ENCODE data around the gene UGT2B17.
"Not testable (repeated sequence)": the region's sequence is repeated elsewhere in the genome, so short reads cannot be mapped to it uniquely, and the experiment has no call there.

Gene UGT2B17

GRCh38 chr4:68576272-68577125, at the start of gene UGT2B17:
TSS of gene UGT2B17 (minus strand) at chr4:68576322. CDS start at chr4:68568484, 7,838 bp downstream.
- DNase-seq: no peak
- intact Hi-C loops (cut with DNase I): no loop called here

GRCh38 chr4:68622731-68623130, 46.6 kb upstream of the UGT2B17 start:
- intact Hi-C loops (cut with DNase I); DNase-seq: not testable (repeated sequence)

- intact Hi-C loops (cut with DNase I): no loop called here
Observed at GRCh38 chr4:68617003-68617698, 41.0 kb upstream of the UGT2B17 start.

GRCh38 chr4:68615699-68616422, 39.7 kb upstream of the UGT2B17 start:
- DNase-seq: no peak

More at GRCh38 chr4:68617003-68617698, 41.0 kb upstream of the UGT2B17 start:
- DNase-seq: no peak

GRCh38 chr4:68613752-68614151, 37.6 kb upstream of the UGT2B17 start:
- intact Hi-C loops (cut with DNase I): no loop called here
- no peak for DNase-seq

More at GRCh38 chr4:68615699-68616422, 39.7 kb upstream of the UGT2B17 start:
- intact Hi-C loops (cut with DNase I): no loop called here

DNA sequence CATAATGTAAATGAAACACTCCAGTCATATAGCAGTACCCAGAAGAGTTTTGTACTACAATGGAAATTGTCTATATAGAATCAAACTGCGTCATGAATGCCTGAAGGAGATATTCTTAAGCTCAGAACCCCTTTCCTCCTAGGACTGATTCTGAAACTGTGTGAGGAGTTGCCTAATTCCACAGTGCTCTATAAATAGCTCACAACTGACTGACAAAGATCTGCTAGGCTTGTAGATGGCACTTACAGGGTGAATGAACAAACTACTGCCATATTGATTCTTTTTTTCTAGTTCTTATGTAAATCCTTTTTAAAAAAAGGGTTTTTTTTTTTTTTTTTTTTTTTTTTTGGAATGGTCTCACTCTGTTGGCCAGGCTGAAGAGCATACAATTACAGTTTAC, 30.1 kb upstream of the UGT2B17 start:
- intact Hi-C loops (cut with DNase I): no loop called here
- no peak for DNase-seq

DNA sequence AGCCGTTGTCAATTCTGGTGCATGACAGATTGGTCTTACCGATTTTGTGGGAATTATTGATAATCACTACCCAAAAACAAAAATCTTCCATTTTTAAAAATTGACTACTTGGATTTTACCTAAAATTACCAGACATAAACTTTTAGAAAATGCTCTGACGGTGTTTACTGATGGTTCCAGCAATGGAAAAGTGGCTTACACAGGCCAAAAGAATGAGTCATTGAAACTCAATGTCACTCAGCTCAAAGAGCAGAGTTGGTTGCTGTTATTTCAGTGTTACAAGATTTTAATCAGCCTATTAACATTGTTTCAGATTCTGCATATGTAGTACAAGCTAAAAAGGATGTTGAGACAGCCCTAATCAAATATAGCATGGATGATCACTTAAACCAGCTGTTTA, 23.0 kb upstream of the UGT2B17 start:
- intact Hi-C loops (cut with DNase I): no loop called here
- no peak for DNase-seq

DNA sequence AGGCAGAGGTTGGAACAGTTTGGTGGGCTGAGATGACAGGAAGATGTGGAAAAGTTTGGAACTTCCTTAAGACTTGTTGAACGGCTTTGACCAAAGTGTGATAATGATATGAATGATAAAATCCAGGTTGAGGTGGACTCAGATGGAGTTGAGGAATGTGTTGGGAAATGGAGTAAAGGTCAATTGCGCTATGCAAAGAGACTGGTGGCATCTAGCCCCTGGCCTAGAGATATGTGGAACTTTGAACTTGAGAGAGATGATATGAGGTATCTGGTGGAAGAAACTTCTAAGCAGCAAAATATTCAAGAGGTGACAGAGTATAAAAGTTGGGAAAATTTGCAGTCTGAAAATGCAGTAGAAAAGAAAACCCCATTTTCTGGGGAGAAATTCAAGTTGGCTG, 21.4 kb upstream of the UGT2B17 start:
- intact Hi-C loops (cut with DNase I): no loop called here

GRCh38 chr4:68594678-68595077, 18.6 kb upstream of the UGT2B17 start:
- intact Hi-C loops (cut with DNase I): no loop called here
- DNase-seq: no peak

More for the DNA sequence above, 21.4 kb upstream of the UGT2B17 start:
- DNase-seq: no peak

- DNase-seq: no peak
- intact Hi-C loops (cut with DNase I): no loop called here
Observed at GRCh38 chr4:68593112-68593511, 17.0 kb upstream of the UGT2B17 start.

GRCh38 chr4:68592673-68593072, 16.6 kb upstream of the UGT2B17 start:
- intact Hi-C loops (cut with DNase I): no loop called here
- DNase-seq: no peak

DNA sequence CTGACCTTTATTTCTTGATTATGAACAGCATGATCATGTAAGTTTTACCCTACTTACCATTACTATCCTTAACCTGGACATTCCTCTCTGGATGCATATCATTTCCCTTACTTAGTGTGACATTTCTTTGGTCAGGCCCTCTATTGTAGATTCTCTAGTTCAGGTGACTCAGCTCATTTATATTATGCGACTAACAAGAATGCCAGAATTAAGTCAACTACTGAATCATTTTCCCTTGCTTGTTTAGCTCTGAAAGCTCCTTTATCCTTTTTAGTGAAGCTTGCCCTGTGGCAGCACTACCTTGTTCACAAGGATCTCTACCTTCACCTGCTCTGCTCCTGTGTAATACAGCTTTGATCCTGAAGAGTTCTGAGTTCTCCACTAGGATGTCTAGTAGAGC, 15.1 kb upstream of the UGT2B17 start:
- intact Hi-C loops (cut with DNase I): no loop called here

DNA sequence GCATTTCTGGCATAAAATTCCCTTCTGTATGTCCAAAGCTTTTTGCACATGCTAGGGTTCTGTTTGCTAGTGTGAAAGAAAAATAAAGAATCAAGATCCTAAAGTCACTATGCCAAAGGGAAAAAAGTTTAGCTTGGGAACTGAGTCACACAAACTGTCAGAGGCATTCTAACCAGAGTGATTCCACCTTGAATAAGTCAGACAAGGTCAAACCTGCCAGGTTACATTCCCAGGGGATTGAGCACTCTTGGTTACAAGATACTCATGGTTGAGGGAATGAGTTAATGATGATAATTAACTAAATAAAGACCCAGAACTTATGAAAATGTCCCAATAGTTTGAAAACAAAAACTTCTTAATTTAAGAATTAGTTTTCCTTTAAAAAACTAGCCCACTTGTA, 13.7 kb upstream of the UGT2B17 start:
- intact Hi-C loops (cut with DNase I): no loop called here
- no peak for DNase-seq

More for the DNA sequence above, 15.1 kb upstream of the UGT2B17 start:
- DNase-seq: no peak

DNA sequence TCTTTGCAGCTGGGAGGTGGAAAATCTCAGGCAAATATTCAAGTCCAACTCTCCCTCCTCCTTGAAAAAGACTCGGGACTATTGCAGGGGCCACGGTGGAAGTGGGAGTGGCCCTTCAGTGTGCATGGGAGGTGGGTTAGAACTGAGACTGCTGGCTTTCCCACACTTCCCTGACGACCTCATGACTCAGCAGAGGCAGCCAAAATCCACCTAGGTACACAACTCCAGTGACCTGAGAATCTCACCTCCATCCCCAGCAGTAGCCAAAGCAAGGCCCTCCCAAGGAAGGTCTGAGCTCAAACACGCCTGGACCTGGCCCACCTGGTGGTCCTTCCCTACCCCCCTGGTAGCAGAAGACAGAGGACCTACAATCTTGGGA, 6.2 kb upstream of the UGT2B17 start:
- intact Hi-C loops (cut with DNase I): no loop called here
- no peak for DNase-seq

GRCh38 chr4:68581383-68582338, 5.5 kb upstream of the UGT2B17 start:
- intact Hi-C loops (cut with DNase I): no loop called here
- DNase-seq: no peak

GRCh38 chr4:68577590-68577989, 1.5 kb upstream of the UGT2B17 start:
- intact Hi-C loops (cut with DNase I): no loop called here

DNA sequence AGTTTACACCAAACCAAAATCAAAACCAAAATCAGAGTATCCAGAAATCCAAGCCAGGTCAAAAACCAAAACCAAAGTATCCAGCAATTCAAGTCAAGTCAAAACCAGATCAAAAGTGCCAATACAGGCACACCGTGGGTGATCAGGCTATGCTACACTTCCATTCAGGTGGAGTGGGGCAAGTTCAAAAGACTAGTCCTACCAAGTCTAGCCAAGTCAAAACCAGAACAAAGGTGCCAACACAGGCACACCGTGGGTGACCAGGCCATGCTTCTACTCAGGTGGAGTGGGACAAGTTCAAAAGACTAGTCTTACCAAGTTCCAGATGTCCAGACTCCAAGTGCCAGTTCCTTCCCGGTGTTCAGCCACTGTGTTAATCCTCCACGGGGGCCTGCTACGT, 486 bp downstream of the UGT2B17 start:
- intact Hi-C loops (cut with DNase I); DNase-seq: not testable (repeated sequence)

More at GRCh38 chr4:68577590-68577989, 1.5 kb upstream of the UGT2B17 start:
- DNase-seq: no peak

DNA sequence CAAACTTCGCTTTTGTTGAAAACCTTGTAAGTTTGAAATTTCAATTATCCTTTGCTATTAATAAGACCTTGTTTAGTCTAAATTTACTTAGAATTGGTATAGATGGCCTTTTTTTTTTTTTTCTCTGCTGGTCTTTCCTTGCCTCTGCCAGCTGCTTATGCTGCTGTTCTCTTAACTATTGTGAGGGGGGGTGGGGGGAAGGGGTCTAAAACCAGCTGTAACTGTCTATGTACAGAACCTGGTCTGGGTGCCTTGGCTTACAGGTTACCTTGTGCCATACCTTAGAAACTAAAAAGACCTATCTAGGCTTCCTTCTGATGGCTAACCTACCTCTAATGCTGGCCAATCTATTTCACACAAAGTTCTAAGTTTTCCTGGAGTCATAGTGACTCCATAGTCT, 1.0 kb downstream of the UGT2B17 start:
- DNase-seq: no peak
- intact Hi-C loops (cut with DNase I): no loop called here

GRCh38 chr4:68572653-68573170, 3.4 kb downstream of the UGT2B17 start:
- intact Hi-C loops (cut with DNase I): no loop called here

DNA sequence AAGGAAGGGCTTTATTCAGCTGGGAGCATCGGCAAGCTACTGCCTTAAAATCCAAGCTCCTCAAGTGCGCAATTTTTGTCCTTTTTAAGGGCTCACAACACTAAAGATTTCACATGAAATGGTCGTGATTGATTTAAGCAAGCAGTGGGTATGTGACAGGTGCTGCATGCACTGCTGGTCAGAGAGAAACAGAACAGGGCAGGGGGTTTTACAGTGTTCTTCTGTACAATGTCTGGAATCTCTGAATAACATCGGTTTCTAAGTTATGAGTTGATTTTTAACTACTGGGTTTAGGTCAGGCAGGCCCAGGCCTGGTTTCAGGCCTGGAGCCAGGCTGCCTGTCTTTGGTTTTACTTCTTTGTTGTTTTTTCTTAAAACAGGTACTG, 6.0 kb downstream of the UGT2B17 start:
- no peak for DNase-seq
- intact Hi-C loops (cut with DNase I): no loop called here

More at GRCh38 chr4:68572653-68573170, 3.4 kb downstream of the UGT2B17 start:
- no peak for DNase-seq

Measured in posterior cingulate gyrus (tissue), 11 donors.